ENCODE results near the gene PABPC1L.

PABPC1L gene

DNA sequence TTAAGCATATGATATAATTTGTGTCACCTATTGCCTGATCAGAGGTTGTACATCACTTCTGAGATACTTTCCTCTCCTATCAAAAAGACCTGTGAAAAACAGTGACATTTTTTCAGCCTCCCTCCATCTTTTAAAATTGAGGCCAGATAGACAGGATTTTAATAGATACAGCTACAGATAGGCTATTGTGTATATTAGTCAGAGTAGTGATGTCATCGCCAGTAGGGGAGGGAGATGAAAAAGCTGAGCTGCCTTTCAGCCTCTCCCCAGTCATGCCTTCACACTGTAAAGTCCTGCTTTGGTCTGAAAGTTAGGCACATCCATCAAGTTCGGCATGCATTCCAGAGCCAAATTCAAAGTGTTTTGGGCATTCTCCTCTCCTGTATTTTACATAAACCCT is 7.9 kb upstream of the PABPC1L start:
- no peak for DNase-seq

- no peak for DNase-seq
Measured at GRCh38 chr20:44904377-44904776, 5.5 kb upstream of the PABPC1L start.

DNA sequence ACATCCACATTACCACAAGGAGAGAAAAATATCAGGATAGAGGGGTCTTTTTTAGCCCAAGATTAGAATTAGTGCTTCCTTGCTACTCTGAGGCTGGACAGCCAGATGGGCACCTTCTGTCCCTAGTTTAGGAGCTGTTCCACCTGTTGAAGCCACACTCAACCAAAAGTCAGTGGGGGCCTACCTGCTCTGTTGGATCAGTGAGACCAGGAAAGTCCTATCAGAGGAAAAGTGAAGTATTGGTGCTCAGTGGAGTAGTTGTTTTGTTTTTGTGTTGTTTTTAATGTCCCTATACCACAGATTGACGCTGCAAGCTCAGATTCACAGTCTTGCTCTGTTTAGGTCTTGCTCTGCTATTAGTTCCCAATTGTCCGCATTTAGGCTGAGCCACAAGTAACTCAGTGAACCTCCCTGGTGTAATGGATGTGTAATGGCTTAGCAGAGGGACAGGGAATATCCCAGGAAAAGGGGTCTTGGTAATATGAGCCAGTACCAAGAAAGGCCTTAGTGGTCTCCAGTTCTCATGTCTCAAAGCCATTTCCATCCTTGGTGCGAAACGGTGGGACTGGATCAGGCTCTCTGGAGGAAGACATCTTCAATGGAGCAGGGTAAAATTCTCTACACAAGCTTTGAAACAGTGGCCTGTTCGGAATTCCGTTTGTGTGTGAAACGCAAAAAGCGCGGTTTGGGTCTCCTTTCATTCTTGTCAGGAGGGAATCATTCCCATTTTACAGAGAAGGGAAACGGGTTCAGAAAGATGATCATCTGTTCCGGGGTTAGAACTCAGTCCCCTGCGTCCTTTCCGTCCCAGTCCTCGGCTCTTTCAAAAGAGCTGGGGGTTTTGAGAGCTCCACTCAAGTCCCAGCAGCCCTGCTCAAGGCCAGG is 631 bp upstream of the PABPC1L start:
- DNase-seq: no peak

- DNase-seq: no peak
Measured at GRCh38 chr20:44910690-44911262, 916 bp downstream of the PABPC1L start.

- no peak for DNase-seq
Measured at GRCh38 chr20:44911264-44911921, 1.5 kb downstream of the PABPC1L start.

DNA sequence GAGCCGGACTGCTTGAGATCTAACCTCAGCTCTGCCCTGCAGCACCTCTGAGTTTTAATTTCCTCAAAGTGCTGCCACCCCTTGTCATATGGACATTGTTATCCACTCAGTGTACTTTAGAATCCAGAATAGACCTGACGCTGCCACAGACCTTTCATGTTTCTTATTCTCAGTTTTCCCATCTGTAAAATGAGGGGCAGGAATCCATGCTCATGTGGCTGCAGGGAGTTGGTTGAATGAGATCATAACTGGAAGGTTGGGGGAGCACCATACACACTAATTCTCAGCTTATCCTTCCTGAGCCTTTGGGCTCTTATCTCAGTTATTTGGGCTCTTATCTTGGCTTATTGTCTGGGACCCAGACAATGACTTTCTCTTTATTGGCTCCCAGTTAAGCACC is 2.3 kb downstream of the PABPC1L start:
- DNase-seq: no peak

GRCh38 chr20:44914924-44915323 is 5.1 kb downstream of the PABPC1L start:
- no peak for DNase-seq

DNA sequence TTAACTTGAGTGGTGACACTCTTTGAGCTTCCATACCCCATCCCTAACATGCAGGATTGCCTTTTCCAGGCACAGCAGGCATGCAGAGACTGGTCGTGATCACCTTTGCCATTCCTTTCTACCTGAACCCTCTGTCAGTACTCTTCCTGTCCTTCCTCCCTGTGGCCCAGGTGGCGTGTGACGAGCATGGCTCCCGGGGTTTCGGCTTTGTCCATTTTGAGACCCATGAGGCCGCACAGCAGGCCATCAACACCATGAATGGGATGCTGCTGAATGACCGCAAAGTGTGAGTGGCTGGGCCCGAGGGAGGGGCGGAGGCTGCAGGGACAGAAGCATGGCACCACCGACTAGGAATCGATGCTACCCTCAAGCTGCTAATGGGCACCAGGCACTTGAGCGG is 6.7 kb downstream of the PABPC1L start:
- no peak for DNase-seq

DNA sequence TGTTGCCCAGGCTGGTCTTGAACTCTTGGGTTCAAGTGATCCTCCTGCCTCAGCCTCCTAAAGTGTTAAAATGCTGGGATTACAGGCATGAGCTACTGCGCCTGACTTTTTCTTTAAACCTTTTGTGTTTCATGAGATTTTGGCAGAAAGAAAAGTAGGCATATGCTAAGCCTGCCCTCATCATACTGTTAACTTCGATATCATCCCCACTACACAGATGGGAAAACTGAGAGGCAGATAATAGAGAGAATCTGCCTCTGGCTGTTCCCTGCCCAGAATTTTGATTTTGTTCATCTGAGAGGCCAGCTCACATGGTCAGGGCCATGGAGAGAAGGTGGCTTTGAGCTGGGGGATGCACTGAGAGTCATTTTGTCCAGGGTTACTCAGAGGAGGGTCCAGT is 7.5 kb downstream of the PABPC1L start:
- DNase-seq: no peak

DNA sequence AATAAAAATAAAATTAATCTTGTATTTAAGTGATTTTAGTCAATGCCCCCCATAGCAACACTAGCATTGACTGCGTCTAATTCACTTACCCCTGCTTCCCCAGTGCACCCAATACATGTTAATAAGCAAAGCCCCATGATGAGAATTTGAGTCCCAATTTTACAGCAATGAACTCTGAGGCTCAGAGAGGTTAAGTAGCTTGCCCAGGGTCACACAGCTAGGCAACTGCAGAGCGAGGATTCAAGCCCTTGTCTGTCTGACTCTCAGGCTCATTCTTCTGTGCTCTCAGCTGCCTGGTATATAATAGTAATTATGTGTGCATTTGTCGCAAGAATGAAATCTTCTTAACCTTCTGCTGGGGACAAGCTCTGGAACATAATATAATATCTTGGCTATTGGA is 8.5 kb downstream of the PABPC1L start:
- no peak for DNase-seq

- no peak for DNase-seq
Measured at GRCh38 chr20:44918761-44919160, 8.9 kb downstream of the PABPC1L start.

DNA sequence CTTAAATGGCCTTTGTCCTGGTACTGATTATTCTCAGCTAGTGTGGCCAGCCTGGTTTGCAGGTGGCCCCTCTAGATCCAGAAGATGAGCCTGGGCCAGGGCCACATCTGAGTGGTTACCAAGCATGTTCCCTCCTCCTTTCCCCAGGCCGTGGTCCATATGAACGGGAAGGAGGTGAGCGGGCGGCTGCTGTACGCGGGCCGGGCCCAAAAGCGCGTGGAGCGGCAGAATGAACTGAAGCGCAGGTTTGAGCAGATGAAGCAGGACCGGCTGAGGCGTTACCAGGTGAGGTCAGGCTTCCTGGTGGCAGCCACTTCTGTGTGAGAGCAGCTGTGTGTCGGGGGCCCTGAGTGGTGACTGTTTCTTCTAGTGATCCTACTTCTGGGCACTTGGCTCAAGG is 11.6 kb downstream of the PABPC1L start:
- no peak for DNase-seq

GRCh38 chr20:44924541-44924940 is 14.7 kb downstream of the PABPC1L start:
- DNase-seq: no peak

GRCh38 chr20:44928595-44928994 is 18.7 kb downstream of the PABPC1L start:
- no peak for DNase-seq

- no peak for DNase-seq
Measured at GRCh38 chr20:44930517-44931168, 20.8 kb downstream of the PABPC1L start.

DNA sequence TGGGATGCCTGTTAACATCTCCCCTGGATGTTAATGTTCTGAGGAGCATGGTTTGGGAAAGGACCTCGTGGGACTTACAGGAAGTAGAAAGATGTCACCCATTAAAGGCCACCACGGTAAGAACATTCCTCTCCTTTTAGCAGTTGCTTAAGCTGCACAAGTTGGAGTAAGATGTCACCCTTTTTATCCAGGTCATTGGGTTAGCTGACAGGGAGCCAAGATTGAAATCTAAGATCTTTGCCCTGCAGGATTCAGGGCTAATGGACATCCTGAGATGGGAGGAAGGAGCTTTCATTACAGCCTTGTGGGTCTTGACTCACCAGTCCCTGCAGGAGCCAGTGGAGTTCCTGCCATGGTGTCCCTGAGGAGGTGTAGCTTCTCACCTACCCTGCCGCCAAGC is 22.1 kb downstream of the PABPC1L start:
- DNase-seq: no peak

DNA sequence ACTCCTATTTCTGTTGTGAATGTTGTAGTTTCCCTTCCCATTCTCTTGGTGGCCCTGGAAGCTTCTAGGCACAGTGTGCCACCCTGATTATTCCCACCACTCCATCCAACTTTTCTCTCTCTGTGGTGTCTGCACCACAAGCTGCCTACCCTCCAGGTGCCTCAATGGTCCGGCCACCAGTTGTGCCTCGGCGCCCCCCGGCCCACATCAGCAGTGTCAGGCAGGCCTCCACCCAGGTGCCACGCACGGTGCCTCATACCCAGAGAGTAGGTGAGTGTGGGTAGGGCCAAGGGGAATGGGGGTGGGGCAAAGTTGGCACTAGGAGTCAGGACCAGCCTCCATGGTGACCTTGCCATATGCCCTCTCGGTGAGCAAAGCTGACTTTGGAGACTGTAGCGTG is 23.1 kb downstream of the PABPC1L start:
- no peak for DNase-seq

DNA sequence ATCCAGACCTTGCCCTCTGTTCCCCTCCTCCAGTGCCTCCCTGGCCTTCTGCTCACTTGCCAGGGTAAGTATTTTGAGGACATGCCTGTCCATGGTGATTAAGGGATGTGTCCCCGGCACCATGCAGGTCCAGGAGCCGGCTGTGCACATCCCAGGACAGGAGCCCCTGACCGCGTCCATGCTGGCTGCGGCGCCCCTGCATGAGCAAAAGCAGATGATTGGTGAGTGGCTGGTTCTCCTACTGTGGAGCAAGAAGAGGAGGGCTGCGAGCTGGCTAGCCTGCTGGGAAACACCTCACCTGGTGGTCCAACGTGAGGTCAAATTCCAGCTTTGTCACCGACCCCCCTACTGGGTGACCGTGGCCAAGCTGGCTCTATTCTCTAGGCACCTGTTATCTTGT is 26.6 kb downstream of the PABPC1L start:
- DNase-seq: no peak

GRCh38 chr20:44938637-44939036 is 28.8 kb downstream of the PABPC1L start:
- no peak for DNase-seq

- no peak for DNase-seq
Measured at GRCh38 chr20:44941120-44941691, 31.3 kb downstream of the PABPC1L start.

DNA sequence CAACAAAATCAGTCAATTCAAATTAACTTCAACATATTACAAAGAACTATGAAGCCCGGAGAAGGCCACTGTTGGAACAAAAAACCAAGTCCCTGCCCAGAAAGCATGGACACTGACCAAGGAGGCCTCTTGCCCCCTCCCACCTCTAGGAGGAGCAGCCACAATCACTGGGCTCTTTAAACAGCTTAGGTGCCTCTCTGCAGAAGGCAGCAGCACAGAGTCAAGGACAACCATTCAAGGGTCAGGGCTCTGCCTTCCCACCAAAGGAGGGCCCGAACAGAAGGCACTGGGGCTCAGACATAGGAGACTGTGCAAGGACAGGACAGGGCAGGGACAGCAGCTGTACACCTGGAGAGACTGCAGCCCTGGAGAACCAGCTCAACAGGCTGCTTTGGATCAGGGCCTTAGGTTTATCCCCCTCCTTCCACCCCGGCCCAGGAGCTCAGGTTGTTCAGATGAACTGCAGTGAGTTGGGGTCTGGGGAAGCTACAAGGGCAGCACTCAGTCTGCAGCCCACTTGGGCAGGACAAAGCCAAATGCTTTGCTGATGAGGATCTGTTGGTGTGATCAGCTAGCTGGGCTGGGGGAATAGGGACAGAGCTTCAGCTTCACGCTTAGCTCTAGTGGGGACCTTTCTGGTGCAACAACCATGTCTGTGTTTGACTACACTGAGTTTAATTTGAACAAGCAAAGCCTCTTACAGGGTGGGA is 32.6 kb downstream of the PABPC1L start:
- no peak for DNase-seq

DNA sequence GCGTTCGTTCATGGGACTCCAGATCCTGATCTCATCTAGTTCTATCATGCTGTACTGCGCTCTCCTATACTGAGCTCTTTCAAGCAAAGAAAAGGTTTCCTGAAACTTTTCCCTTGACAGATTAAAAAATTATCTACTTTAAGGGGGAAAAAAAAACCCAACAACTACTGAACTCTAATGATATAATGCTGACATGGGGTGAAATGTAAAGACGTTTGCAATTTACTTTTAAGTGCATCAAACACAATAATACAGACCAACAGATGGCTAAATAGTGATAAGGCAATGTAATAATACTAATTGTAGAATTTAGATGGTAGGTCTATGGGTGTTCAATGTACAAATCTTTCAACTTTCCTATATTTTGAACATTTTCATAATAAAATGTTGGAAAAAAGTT is 34.0 kb downstream of the PABPC1L start:
- no peak for DNase-seq

DNA sequence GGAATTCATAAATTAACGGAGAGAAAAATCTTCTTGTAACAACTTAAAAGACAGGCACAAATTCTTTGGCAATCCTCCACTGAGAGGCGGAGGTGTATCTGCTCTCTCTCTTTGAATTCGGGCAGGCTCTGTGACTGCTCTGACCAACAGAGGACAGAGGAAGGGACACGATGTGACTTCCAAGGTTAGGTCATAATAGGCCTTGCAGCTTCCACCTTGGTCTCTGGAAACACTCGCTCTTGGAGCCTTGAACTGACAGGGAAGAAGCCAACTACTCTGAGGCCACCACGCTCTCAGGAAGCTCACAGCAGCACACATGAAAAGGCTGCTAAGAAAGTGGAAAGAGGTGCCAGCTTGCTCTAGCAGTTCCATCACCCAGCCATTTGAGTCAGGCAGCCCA is 35.4 kb downstream of the PABPC1L start:
- no peak for DNase-seq
